GM23338 (cell line): ENCODE measurements around the gene SLC12A6. TPM values are rescaled to one million over a fixed set of nuclear protein-coding genes. Genes with fewer than 3 reads are reported as not detected.

Experiments used
- ATAC-seq: fragments of 200-7000 bp; cut with Tn5 transposase; 3 replicates; pipeline ENCODE4 v1.9.1; 2020
- DNase-seq: peaks from one replicate; pipeline ENCODE4 v3.0.0-alpha.2; 2015; ENCODE audit warnings: low spot score
- H2AFZ ChIP-seq: fragments of 200-600 bp; sonication (generic); 2 replicates; pipeline ENCODE4 v1.8.0; 2016; ENCODE audit warnings: antibody characterized with exemption, mild to moderate bottlenecking, moderate library complexity
- H3F3A ChIP-seq: fragments of 200-600 bp; sonication (generic); replicated peaks from 2 replicates; pipeline ENCODE4 v1.8.0; 2017; ENCODE audit warnings: antibody characterized with exemption, mixed run types, low read depth
- H3K27ac ChIP-seq: fragments of 200-600 bp; sonication (generic); 2 replicates; pipeline ENCODE4 v1.6.1; 2016; ENCODE audit warnings: low read depth
- H3K27me3 ChIP-seq: fragments of 200-600 bp; sonication (generic); 2 replicates; pipeline ENCODE4 v1.8.0; 2016; ENCODE audit warnings: mild to moderate bottlenecking, mixed run types, moderate library complexity; ENCODE audit not compliant: insufficient read depth
- H3K36me3 ChIP-seq: fragments of 200-600 bp; sonication (generic); 2 replicates; pipeline ENCODE4 v1.8.0; 2016; ENCODE audit warnings: mild to moderate bottlenecking; ENCODE audit not compliant: insufficient read depth
- H3K4me1 ChIP-seq: fragments of 200-600 bp; sonication (generic); 2 replicates; pipeline ENCODE4 v1.8.0; 2016; ENCODE audit warnings: mild to moderate bottlenecking, moderate library complexity; ENCODE audit not compliant: insufficient read depth
- H3K4me2 ChIP-seq: fragments of 200-600 bp; sonication (generic); 2 replicates; pipeline ENCODE4 v1.7.1; 2017; ENCODE audit warnings: mixed run types
- H3K4me3 ChIP-seq: fragments of 200-600 bp; sonication (generic); 2 replicates; pipeline ENCODE4 v1.6.1; 2016; ENCODE audit warnings: mixed run types
- H3K79me2 ChIP-seq: fragments of 200-600 bp; sonication (generic); replicated peaks from 2 replicates; pipeline ENCODE4 v1.8.0; 2017; ENCODE audit warnings: mild to moderate bottlenecking; ENCODE audit not compliant: insufficient read depth
- H3K9me2 ChIP-seq: fragments of 200-600 bp; sonication (generic); 2 replicates; pipeline ENCODE4 v1.8.0; 2017; ENCODE audit not compliant: insufficient read depth
- H4K20me1 ChIP-seq: fragments of 200-600 bp; sonication (generic); replicated peaks from 2 replicates; pipeline ENCODE4 v1.8.0; 2017; ENCODE audit warnings: mild to moderate bottlenecking; ENCODE audit not compliant: insufficient read depth
- H3K27ac Mint-ChIP-seq: 2 replicates; pipeline ENCODE4 v1.8.0; 2020; ENCODE audit warnings: inconsistent platforms, mild to moderate bottlenecking, moderate library complexity, mixed read lengths
- H3K27me3 Mint-ChIP-seq: 3 replicates; pipeline ENCODE4 v1.8.0; 2022; ENCODE audit warnings: low read depth, mild to moderate bottlenecking, moderate library complexity, mixed read lengths, inconsistent platforms; ENCODE audit not compliant: insufficient read depth, poor library complexity
- H3K36me3 Mint-ChIP-seq: 3 replicates; pipeline ENCODE4 v1.8.0; 2021; ENCODE audit warnings: low read depth, mild to moderate bottlenecking, inconsistent platforms, moderate library complexity, mixed read lengths
- H3K4me1 Mint-ChIP-seq: 3 replicates; pipeline ENCODE4 v1.8.0; 2020; ENCODE audit warnings: mild to moderate bottlenecking, inconsistent platforms, mixed read lengths
- H3K4me3 Mint-ChIP-seq: 3 replicates; pipeline ENCODE4 v1.8.0; 2021; ENCODE audit warnings: moderate library complexity, mild to moderate bottlenecking, inconsistent platforms, mixed read lengths
- H3K9me3 Mint-ChIP-seq: 3 replicates; pipeline ENCODE4 v1.8.0; 2020; ENCODE audit warnings: moderate library complexity, mild to moderate bottlenecking, inconsistent platforms, mixed read lengths
- JUNB ChIP-seq: IDR thresholded peaks from one replicate; pipeline ENCODE4 v1.6.1; 2016; ENCODE audit warnings: antibody characterized with exemption; ENCODE audit not compliant: unreplicated experiment
- STAT1 ChIP-seq: IDR thresholded peaks from one replicate; pipeline ENCODE4 v1.6.1; 2016; ENCODE audit warnings: antibody characterized with exemption; ENCODE audit not compliant: unreplicated experiment
- ZNF114 ChIP-seq: fragments of 250-450 bp; sonication (Bioruptor Pico); IDR thresholded peaks from 2 replicates; pipeline ENCODE4 v1.5.0; 2020; ENCODE audit warnings: mild to moderate bottlenecking, moderate library complexity
- polyA plus RNA-seq: library from polyadenylated mRNA; unstranded; fragments of >200 nt; fragmentation: Nextera tagmentation; extraction: Ambion mirVana; gene quantifications from 2 replicates; pipeline ENCODE4 v1.2.1, GENCODE V29; 2016
- total RNA-seq: library from RNA; depleted of rRNA; stranded (reverse); fragments of >200 nt; shearing (Covaris generic); gene quantifications from 2 replicates; pipeline ENCODE4 v1.2.3, GENCODE V29; 2014
- TF ChIP-seq, protein P1 (sequence below): fragments of 250-450 bp; sonication (Bioruptor Pico); IDR thresholded peaks from 2 replicates; pipeline ENCODE4 v1.5.0; 2020; ENCODE audit warnings: mild to moderate bottlenecking, moderate library complexity
- TF ChIP-seq, protein P2 (sequence below), 2 experiments: fragments of 200-600 bp in 1 of 2; sonication (generic) in 1 of 2; conservative IDR thresholded peaks; 2 replicates each; pipeline versions ENCODE4 v1.5.1 to v1.6.1; 2016 to 2017; ENCODE audit warnings: antibody characterized with exemption in 2 of 2, low read depth in 2 of 2, mild to moderate bottlenecking in 2 of 2, moderate library complexity in 1 of 2

The SLC12A6 gene
- total and polyA plus RNA-seq, 2 experiments from 2014 or later = 2.4 to 14.1 TPM

DNA sequence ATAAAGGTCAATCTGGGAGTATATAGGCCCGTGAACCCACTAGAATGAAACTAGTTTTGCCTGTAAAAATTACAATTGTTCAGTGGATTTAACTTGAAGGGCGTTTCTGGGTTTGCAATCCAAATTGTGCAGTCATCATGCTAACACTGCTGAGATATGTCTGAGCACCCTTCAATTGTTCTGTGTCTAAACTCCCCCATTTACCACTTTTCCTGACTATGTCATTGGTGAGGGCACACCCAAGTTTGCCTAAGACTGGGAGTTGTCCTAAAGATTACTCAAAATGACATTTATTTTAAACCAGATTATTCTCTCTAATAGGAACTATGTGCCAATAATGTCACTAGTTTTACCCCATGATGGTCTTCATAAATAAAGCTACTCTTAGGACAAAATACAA, 58.2 kb downstream of the SLC12A6 start (continued):
- TF ChIP-seq, protein P1, sequence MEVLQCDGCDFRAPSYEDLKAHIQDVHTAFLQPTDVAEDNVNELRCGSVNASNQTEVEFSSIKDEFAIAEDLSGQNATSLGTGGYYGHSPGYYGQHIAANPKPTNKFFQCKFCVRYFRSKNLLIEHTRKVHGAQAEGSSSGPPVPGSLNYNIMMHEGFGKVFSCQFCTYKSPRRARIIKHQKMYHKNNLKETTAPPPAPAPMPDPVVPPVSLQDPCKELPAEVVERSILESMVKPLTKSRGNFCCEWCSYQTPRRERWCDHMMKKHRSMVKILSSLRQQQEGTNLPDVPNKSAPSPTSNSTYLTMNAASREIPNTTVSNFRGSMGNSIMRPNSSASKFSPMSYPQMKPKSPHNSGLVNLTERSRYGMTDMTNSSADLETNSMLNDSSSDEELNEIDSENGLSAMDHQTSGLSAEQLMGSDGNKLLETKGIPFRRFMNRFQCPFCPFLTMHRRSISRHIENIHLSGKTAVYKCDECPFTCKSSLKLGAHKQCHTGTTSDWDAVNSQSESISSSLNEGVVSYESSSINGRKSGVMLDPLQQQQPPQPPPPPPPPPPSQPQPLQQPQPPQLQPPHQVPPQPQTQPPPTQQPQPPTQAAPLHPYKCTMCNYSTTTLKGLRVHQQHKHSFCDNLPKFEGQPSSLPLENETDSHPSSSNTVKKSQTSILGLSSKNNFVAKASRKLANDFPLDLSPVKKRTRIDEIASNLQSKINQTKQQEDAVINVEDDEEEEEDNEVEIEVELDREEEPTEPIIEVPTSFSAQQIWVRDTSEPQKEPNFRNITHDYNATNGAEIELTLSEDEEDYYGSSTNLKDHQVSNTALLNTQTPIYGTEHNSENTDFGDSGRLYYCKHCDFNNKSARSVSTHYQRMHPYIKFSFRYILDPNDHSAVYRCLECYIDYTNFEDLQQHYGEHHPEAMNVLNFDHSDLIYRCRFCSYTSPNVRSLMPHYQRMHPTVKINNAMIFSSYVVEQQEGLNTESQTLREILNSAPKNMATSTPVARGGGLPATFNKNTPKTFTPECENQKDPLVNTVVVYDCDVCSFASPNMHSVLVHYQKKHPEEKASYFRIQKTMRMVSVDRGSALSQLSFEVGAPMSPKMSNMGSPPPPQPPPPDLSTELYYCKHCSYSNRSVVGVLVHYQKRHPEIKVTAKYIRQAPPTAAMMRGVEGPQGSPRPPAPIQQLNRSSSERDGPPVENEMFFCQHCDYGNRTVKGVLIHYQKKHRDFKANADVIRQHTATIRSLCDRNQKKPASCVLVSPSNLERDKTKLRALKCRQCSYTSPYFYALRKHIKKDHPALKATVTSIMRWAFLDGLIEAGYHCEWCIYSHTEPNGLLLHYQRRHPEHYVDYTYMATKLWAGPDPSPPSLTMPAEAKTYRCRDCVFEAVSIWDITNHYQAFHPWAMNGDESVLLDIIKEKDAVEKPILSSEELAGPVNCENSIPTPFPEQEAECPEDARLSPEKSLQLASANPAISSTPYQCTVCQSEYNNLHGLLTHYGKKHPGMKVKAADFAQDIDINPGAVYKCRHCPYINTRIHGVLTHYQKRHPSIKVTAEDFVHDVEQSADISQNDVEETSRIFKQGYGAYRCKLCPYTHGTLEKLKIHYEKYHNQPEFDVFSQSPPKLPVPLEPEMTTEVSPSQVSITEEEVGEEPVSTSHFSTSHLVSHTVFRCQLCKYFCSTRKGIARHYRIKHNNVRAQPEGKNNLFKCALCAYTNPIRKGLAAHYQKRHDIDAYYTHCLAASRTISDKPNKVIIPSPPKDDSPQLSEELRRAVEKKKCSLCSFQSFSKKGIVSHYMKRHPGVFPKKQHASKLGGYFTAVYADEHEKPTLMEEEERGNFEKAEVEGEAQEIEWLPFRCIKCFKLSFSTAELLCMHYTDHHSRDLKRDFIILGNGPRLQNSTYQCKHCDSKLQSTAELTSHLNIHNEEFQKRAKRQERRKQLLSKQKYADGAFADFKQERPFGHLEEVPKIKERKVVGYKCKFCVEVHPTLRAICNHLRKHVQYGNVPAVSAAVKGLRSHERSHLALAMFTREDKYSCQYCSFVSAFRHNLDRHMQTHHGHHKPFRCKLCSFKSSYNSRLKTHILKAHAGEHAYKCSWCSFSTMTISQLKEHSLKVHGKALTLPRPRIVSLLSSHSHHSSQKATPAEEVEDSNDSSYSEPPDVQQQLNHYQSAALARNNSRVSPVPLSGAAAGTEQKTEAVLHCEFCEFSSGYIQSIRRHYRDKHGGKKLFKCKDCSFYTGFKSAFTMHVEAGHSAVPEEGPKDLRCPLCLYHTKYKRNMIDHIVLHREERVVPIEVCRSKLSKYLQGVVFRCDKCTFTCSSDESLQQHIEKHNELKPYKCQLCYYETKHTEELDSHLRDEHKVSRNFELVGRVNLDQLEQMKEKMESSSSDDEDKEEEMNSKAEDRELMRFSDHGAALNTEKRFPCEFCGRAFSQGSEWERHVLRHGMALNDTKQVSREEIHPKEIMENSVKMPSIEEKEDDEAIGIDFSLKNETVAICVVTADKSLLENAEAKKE (CRISPR knock-in tag) = no peak
- no peak for TF ChIP-seq JUNB
- TF ChIP-seq STAT1 = no peak

DNA sequence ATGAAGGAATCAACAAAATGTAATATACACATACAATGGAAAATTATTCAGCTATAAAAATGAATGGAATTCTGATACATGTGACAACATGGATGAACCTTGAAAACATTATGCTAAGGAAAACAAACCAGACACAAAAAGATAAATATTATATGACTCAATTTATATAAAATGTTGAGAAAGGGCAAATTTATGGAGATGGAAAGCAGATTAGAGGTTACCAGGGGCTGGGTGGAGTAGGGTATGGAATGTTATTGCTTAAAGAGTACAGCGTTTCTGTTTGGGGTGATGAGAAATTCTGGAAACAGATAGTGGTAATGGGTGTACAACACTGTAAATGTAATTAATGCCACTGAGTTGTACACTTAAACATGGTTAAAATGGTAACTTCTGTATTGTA, 61.9 kb downstream of the SLC12A6 start:
- Mint-ChIP-seq H3K36me3 (no peaks in the 10 kb centered on the region), H3K9me3 (no peaks in the 10 kb centered on the region), H3K4me3 (no peak overlapping the region), H3K27ac (no peak overlapping the region), H3K4me1 (no peaks in the 10 kb centered on the region), H3K27me3 (no peaks in the 10 kb centered on the region)
- no peaks in the 10 kb centered on the region for H4K20me1 ChIP-seq
- H3K4me3 ChIP-seq = no peak overlapping the region
- H3K9me2 ChIP-seq = no peaks in the 10 kb centered on the region
- H3K79me2 ChIP-seq = no peaks in the 10 kb centered on the region
- no peaks in the 10 kb centered on the region for H3F3A ChIP-seq
- no peaks in the 10 kb centered on the region for H3K36me3 ChIP-seq
- no peaks in the 10 kb centered on the region for H3K27me3 ChIP-seq
- no peak for DNase-seq
- no peaks in the 10 kb centered on the region for H3K4me1 ChIP-seq
- H3K27ac ChIP-seq = no peak overlapping the region
- H3K4me2 ChIP-seq = no peak overlapping the region
- H2AFZ ChIP-seq = no peak overlapping the region
- no peak for ATAC-seq
- TF ChIP-seq, protein P2, sequence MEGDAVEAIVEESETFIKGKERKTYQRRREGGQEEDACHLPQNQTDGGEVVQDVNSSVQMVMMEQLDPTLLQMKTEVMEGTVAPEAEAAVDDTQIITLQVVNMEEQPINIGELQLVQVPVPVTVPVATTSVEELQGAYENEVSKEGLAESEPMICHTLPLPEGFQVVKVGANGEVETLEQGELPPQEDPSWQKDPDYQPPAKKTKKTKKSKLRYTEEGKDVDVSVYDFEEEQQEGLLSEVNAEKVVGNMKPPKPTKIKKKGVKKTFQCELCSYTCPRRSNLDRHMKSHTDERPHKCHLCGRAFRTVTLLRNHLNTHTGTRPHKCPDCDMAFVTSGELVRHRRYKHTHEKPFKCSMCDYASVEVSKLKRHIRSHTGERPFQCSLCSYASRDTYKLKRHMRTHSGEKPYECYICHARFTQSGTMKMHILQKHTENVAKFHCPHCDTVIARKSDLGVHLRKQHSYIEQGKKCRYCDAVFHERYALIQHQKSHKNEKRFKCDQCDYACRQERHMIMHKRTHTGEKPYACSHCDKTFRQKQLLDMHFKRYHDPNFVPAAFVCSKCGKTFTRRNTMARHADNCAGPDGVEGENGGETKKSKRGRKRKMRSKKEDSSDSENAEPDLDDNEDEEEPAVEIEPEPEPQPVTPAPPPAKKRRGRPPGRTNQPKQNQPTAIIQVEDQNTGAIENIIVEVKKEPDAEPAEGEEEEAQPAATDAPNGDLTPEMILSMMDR (conservative IDR thresholded peaks at IDR 0.05; ENCODE audit: low read depth in 2 of 2) = no peak
- TF ChIP-seq ZNF114 (CRISPR knock-in tag) = no peak
- TF ChIP-seq, protein P1 (CRISPR knock-in tag) = no peak
